IMR-90 (cell line): ENCODE measurements around the gene RNF17.

Experiments used
- BHLHE40 ChIP-seq: fragments of 150-350 bp; IDR thresholded peaks from 2 replicates; pipeline ENCODE4 v1.6.1; 2016; ENCODE audit warnings: mild to moderate bottlenecking, low read depth, low read length
- CEBPB ChIP-seq: IDR thresholded peaks from 2 replicates; pipeline ENCODE4 v1.6.1; 2012; ENCODE audit warnings: low read depth, low read length, improper control_type of control experiment
- CTCF ChIP-seq: conservative IDR thresholded peaks from 2 replicates; pipeline ENCODE4 v1.5.1; 2012; ENCODE audit warnings: mild to moderate bottlenecking, low read depth, low read length, improper control_type of control experiment
- NFE2L2 ChIP-seq: fragments of 150-350 bp; IDR thresholded peaks from 2 replicates; pipeline ENCODE4 v1.6.1; 2016; ENCODE audit warnings: low read depth, mild to moderate bottlenecking, low read length
- POLR2A ChIP-seq: IDR thresholded peaks from 2 replicates; pipeline ENCODE4 v1.6.1; 2012; ENCODE audit warnings: mild to moderate bottlenecking, low read depth, low read length
- RAD21 ChIP-seq: IDR thresholded peaks from 2 replicates; pipeline ENCODE4 v1.6.1; 2012; ENCODE audit warnings: low read length, improper control_type of control experiment

GRCh38 chr13:24745516-24745860 is 18.5 kb upstream of the RNF17 start:
- no peak for TF ChIP-seq NFE2L2
- no peak for TF ChIP-seq CTCF
- TF ChIP-seq POLR2A = no peak
- no peak for TF ChIP-seq RAD21
- TF ChIP-seq BHLHE40 = no peak
- no peak for TF ChIP-seq CEBPB
